PFSK-1 (cell line): ENCODE data around the gene RGL1.

Experiments
- FOXP2 ChIP-seq: optimal IDR thresholded peaks from 2 replicates; pipeline ENCODE3; 2011; ENCODE audit warnings: borderline replicate concordance, control low read depth, inconsistent platforms; ENCODE audit not compliant: insufficient read depth; ENCODE audit errors: extremely low read length, extremely low read depth
- POLR2AphosphoS5 ChIP-seq: IDR thresholded peaks from 2 replicates; pipeline ENCODE4 v1.6.1; 2012; ENCODE audit warnings: low read depth, mild to moderate bottlenecking, control low read depth, low read length, moderate library complexity
- REST ChIP-seq, 2 experiments: IDR thresholded peaks; 2 replicates each; pipeline versions ENCODE4 v1.6.1 to v1.8.0; 2011 to 2012; ENCODE audit warnings: low read depth in 2 of 2, low read length in 2 of 2, control low read depth in 1 of 2, inconsistent platforms in 1 of 2, mild to moderate bottlenecking in 1 of 2, moderate library complexity in 1 of 2; ENCODE audit not compliant: insufficient read depth in 1 of 2
- SIN3A ChIP-seq: IDR thresholded peaks from 2 replicates; pipeline ENCODE4 v1.6.1; 2012; ENCODE audit warnings: mild to moderate bottlenecking, low read length, moderate library complexity, borderline replicate concordance; ENCODE audit not compliant: insufficient read depth
- TAF1 ChIP-seq: IDR thresholded peaks from 2 replicates; pipeline ENCODE4 v1.6.1; 2012; ENCODE audit warnings: low read length, control low read depth, borderline replicate concordance; ENCODE audit not compliant: insufficient read depth

- TF ChIP-seq REST (IDR thresholded peaks at IDR 0.05; ENCODE audit: insufficient read depth in 1 of 2, low read depth in 2 of 2, low read length in 2 of 2) (no peak), POLR2AphosphoS5 (no peak), SIN3A (no peak), FOXP2 (no peak), TAF1 (no peak)
Observed at GRCh38 chr1:183850852-183851251, 45.9 kb downstream of the RGL1 start.
